Ramos (cell line): Measurements from ENCODE around the gene ZNF813.
"Not testable (repeated sequence)": the region's sequence is repeated elsewhere in the genome, so short reads cannot be mapped to it uniquely, and the experiment has no call there.

Source experiments
- in situ Hi-C: fragments of 300-500 bp; cut with MboI; formaldehyde crosslinking; loops from one replicate; pipeline ENCODE4 v1.14.3; 2022; ENCODE audit warnings: low sequenced_read_pairs; ENCODE audit not compliant: unreplicated experiment

Gene ZNF813

DNA sequence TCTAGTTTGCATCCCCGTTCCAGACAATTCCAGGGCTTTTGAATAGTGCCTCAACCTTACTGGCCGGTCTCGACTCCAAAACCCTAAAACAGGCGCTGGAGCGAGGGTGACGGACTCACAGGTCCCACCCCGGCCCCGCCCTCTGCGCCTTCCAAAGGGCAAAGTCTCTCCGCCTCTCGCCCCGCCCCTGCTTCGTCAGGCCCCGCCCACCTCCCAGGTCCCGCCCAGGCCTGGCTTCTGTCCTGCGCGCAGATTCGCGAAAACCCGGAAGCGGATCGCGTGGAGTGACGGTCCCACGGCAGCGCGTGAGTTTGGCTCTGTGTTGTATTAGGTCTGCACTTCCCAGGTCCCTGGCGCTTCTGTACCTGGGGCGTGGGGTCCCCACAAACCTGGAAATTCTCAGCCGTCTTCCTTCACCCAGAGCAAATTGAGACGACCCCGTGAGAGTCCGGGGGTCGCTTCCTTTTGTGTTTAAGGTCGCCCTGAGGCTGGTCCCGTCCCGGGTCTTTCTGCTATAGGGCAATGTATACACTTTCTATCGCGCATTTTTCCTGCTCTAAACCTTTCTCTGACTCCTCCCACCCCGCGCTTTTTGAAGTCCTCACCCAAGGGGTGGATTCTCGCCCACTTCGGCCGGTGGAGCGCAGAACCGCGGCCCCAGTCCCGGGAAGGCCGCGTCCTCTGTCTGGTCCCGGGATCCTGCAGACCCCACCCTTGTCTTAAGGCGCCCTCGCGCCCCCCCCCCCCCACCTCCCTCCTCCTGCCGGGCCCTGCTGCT is at the start of gene ZNF813:
Gene ZNF813 (plus strand): TSS at position 249 of the 778 bp plus-strand sequence. CDS start 16,090 bp downstream, outside the sequence.
- in situ Hi-C loops = no loop called here

DNA sequence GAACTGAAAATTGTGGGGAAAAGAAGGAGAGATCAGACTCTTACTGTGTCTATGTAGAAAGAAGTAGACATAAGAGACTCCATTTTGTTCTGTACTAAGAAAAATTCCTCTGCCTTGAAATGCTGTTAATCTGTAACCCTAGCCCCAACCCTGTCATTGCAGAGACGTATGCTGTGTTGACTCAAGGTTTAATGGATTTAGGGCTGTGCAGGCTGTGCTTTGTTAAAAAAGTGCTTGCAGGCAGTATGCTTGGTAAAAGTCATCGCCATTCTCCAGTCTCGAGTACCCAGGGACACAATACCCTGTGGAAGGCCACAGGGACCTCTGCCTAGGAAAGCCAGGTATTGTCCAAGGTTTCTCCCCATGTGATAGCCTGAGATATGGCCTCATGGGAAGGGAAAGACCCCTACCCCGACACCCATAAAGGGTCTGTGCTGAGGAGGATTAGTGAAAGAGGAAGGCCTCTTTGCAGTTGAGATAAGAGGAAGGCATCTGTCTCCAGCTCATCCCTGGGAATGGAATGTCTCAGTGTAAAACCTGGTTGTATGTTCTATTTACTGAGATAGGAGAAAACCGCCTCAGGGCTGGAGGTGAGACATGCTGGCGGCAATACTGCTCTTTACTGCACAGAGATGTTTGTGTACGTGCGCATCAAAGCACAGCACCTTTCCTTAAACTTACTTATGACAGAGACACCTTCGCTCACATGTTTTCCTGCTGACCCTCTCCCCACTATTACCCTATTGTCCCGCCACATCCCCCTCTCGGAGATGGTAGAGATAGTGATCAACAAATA is 46.8 kb upstream of the ZNF813 start:
- in situ Hi-C loops = not testable (repeated sequence)

DNA sequence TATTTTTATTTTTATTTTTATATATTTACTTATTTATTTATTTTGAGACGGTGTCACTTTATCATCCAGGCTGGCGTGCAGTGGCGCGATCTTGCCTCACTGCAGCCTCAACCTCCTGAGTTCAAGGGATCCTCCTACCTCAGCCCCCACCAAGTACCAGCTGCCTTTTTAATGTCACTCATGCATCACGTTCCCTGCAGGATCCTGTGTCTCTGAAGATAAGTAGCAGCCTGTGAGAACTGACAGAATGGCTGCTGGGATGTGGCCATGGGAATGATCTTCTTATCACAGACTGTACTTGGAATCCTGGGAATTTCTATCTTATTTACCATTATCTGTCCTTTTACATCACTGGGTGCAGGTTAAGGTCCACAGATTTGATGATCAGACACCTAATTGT is 45.0 kb upstream of the ZNF813 start:
- in situ Hi-C loops = no loop called here

DNA sequence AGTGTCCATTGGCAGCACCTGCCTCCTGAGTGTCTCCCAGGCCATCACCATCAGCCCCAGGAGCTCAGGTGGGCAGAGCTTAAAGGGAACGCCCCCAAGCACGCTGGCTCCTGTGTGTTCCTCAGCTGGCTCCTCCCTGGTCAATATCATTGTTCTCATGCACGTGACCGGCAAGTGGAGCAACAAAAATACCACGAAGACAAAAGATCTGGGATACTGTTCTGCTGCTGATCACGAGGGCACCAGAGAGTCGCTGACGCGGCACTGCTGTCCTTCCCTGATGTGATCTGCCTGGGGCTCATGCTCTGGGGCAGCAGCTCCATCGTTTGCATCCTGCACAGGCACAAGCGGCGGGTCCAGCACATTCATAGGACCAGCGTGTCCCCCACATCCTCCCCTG is 44.5 kb upstream of the ZNF813 start:
- in situ Hi-C loops = not testable (repeated sequence)

DNA sequence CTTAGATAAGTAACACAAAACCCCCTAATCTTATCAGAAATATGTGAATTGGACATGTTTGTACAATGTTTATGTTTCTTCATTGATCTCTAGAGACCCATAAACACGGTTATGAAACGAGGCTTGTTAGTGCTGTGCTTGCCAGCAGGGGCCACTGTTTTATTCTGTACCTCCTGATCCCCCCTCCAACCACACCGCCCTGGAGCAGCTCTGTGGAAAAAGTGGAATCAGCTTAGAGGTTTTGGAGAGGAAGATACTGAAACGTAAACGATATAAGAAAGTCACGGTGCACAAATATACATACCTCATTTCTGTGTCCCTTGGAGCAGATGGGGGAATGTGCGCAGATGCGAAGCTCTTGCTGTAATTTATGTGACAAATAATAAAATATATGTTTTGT is 43.9 kb upstream of the ZNF813 start:
- in situ Hi-C loops = not testable (repeated sequence)

DNA sequence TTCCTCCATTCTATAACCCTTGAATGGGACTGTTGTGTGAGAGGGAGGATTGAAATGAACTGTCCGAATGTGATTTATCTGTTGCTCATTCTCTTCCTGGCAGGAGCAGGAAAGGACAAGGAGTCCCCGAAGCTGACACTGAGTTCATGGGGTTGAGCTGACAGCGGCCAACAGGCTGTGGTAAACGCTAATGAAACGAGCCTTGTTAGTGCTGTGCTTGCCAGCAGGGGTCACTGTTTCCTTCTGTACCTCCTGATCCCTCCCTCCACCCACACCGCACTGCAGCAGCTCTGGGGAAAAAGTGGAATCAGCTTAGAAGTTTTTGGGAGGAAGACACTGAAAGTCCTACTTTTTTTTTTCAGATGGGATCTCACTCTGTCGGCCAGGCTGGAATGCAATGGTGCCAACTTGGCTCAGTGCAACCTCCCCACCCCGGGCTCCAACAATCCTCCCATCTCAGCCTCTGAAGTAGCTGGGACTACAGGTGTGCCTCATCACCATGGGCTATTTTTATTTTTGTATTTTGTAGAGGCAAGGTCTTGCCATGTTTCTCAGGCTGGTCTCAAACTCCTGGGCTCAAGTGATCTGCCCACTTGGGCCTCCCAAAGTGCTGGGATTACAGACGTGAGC is 42.5 kb upstream of the ZNF813 start:
- in situ Hi-C loops = no loop called here

DNA sequence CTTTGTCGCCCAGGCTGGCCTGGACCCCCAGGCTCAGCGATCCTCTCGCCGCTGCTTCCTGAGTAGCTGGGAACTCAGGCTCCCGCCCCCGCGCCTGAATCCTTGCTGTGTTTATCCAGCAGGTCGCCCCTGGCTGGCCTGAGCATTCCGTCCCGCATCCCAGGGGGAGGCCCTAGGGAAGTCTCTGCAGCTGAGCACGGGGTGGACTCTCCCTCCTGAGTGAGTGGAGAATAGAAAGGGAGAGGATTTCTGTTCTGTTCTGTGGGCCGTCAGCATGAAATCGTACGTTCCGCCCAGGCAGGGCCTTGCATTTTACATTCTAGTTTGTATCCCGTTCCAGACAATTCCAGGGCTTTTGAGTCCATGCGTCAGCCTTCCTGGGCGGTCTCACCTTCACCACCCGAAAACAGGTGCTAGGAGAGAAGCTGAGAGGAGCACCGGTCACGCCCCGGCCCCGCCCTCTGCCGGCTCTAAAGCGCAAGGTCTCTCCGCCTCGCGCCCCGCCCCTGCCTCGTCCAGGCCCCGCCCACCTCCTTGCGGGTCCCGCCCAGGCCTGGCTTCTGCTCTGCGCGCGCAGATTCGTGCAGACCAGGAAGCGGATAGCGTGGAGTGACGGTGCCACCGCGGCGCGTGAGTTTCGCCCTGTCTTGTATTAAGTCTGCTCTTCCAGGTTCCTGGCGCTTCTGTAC is 36.0 kb upstream of the ZNF813 start, which contains the start of gene ZNF761:
Gene ZNF761 (plus strand): TSS at position 586 of the 689 bp plus-strand sequence. CDS start 15,285 bp downstream, outside the sequence.
- in situ Hi-C loops = no loop called here

DNA sequence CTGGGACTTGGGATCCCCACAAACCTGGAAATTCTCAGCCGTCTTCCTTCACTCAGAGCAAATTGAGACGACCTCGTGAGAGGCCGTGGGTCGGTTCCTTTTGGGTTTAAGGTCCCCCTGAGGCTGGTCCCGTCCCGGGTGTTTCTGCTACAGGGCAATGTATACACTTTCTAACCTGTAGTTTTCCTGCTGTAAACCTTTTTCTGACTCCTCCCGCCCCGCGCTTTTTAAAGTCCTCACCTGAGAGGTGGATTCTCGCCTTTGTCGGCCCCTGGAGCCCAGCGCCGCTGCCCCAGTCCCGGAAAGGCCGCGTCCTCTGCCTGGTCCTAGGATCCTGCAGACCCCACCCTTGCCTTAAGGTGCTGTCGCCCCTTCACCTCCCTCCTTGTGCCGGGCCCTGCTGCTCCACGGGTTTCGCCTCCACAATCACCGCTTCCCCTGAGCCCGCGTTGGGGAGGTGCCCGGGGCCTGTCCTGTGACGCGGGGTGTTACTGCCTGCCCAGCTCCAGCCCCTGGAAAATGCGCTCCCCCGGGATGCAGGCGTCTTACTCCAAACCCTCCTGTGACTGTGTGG is 35.4 kb upstream of the ZNF813 start:
- in situ Hi-C loops = no loop called here

DNA sequence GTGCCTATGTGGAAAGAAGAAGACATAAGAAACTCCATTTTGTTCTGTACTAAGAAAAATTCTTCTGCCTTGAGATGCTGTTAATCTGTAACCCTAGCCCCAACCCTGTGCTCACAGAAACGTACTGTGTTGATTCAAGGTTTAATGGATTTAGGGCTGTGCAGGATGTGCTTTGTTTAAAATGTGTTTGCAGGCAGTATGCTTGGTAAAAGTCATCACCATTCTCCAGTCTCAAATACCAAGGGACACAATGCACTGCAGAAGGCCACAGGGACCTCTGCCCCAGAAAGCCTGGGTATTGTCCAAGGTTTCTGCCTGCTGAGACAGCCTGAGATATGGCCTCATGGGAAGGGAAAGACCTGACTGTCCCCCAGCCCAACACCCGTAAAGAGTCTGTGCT is 23.7 kb upstream of the ZNF813 start:
- in situ Hi-C loops = not testable (repeated sequence)

DNA sequence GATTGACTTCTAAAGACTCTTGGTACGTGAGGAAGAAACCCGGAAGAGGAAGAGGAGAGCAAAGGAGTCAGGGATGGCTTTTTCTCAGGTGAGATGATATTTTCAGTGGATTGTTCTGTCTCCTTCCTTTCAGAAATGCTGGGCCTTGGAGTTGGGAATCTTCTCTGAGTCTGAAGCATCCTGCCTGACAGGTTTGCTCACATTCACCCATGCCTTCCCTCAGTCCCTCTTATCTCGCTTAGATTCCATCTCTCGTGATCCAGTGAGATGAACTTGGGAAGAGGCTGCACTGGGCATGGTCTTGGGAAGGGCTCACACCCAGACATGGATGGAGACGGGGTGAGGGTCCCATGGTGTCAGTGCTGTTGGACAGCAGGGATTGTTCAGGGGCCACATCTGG is 20.3 kb upstream of the ZNF813 start:
- in situ Hi-C loops = not testable (repeated sequence)

DNA sequence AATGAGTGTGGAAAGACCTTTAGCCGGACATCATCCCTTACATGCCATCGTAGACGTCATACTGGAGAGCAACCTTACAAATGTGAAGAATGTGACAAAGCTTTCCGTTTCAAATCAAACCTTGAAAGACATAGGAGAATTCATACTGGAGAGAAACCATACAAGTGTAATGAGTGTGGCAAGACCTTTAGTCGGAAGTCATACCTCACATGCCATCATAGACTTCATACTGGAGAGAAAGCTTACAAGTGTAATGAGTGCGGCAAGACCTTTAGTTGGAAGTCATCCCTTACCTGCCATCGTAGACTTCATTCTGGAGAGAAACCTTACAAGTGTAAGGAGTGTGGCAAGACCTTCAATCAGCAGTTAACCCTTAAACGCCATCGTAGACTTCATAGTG is 11.7 kb upstream of the ZNF813 start:
- in situ Hi-C loops = no loop called here

DNA sequence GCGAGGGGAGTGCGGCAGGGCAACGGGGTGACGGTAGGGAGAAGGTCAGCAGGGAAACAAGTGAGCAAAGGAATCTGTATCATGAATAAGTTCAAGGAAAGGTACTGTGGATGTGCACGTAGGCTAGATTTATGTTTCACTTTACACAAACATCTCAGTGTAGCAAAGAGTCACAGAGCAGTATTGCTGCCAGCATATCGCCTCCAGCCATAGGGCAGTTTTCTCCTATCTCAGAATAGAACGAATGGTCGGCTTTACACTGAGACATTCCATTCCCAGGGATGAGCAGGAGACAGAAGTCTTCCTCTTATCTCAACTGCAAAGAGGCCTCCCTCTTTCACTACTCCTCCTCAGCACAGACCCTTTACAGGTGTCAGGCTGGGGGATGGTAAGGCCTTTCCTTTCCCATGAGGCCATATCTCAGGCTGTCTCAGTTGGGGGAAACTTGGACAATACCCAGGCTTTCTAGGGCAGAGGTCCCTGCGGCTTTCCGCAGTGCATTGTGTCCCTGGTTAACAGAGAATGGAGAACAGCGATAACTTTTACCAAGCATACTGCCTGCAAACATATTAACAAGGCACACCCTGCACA is 7.3 kb upstream of the ZNF813 start:
- in situ Hi-C loops = not testable (repeated sequence)

DNA sequence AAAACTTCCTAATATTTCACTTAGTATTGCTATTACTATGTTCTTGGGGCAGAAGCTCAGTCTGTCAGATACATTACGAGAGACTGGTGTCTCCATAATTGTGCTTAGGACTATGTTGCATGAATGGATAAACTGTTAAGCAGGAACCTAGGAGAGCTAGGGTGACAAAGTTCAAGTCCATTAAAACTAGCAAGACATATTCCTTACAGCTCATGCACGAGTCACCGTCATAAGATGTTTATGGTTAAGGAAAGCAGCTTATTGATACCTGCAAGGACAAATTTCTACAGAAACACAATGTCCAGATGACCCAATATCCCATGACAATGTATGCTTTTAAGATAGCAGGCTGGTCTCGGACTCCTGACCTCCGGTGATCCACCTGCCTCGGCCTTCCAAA is 5.7 kb upstream of the ZNF813 start:
- in situ Hi-C loops = no loop called here

DNA sequence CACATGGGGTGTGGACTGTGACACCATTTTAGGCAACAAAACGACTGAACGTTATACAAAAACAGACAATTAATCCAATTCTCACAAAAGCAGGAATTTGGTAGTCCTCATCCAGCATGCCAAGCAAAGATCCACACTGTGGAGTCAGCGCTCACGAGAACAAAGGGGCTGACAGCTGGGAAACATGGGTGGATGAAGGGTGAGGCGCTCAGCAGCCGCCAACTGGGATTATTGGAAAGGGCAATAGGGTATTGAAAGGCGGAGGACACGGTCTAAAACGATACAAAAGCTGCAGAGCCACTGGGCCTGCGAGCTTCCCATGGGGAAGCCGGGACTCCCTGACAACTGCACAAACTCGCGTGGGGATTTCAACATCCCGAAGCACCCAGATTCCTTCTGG is 4.7 kb upstream of the ZNF813 start:
- in situ Hi-C loops = no loop called here

DNA sequence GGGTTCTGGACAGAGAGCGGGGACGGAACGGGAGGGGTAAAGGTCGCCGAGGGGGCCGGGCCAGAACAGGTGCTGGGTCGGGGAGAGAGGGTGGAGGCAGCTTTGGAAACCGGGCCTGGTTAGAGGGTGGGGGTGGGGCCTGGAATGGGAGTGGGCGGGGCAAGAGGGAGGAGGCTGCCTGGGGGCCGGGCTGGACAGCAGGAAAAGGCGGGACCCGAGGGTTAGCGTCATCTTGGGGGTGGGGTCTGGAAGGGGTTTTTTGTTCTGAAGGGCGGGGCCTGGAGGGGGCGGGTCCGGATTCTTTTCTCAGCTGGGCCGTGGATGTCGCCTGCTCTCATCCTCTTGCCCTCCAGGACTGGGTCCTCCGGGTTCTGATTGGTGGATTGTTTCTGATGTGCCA is 4.3 kb upstream of the ZNF813 start:
- in situ Hi-C loops = no loop called here

DNA sequence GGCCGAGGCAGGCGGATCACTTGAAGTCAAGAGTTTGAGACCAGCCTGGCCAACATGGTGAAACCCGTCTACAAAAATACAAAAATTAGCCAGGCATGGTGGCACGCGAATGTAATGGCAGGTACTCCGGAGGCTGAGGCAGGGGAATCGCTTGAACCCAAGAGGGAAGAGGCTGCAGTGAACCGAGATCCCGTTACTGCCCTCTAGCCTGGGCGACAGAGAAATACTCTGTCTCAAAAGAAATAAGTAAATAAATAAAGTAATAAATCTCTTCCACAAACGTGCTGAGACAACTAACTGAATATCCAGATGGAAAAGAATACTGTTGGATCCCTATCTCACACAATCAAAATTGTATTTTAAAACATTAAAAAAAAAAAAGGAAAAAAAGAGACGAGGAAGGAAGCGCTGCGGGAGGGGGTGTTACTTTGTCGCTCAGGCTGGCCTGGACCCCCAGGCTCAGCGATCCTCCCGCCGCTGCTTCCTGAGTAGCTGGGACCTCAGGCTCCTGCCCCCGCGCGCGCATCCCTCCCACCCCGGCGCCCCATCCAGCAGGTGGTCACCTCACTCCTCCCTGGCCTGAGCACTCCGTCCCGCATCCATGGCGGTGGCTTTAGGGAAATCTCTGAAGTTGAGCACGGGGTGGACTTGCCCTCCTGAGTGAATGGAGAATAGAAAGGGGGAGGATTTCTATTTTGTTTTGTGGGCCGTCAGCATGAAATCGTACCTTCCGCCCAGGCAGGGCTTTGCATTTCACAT is 628 bp upstream of the ZNF813 start:
- in situ Hi-C loops = no loop called here

DNA sequence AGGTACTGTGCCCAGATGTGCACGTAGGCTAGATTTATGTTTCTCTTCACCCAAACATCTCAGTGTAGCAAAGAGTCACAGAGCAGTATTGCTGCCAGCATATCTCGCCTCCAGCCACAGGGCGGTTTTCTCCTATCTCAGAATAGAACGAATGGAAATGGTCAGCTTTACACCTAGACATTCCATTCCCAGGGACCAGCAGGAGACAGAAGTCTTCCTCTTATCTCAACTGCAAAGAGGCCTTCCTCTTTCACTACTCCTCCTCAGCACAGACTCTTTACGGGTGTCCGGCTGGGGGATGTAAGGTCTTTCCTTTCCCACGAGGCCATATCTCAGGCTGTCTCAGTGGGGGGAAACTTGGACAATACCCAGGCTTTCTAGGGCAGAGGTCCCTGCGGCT is 1.1 kb downstream of the ZNF813 start:
- in situ Hi-C loops = not testable (repeated sequence)

DNA sequence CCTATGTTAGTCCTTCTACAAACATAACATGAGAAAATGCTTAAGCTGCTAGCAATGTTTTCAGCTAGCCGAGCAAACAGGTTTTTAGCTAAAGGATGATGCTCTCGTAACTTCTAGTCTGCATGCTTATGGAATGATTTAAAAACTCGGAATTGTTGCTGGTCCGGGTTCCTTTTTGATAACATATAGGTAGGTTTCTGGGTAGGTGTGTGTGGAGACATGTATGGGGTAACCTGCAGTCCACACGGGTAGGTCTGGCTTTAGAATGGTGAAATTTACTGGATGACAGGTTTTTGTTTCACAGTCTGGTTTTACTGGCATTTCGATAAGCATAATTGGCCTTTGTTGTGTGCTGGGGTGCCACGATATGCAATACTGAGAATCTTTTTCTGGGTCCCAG is 4.4 kb downstream of the ZNF813 start:
- in situ Hi-C loops = no loop called here

DNA sequence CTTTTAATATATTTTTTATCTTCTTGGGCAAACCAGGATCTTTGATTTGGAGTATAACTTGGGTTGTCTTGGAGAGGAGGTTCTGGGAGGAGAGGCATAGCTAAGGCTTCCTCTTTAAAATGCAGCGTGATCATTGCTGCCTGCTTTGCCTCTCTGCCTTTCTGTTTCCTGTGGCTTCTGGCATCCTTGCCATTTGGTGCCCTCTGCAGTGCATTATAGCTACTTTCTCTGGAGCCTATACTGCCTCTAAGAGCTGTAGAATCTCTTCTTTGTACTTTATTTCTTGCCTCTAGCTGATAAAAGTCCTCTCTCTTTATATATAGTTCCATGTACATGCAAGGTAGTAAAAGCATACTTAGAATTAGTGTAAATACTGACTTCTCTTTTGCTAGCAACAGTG is 7.3 kb downstream of the ZNF813 start:
- in situ Hi-C loops = loop anchor here (5.0 kb wide), 1 partner anchor 38 kb away; no protein-coding TSS in a partner anchor
